SKM-1 (cell line): ENCODE results near the gene CCRL2.
"Not testable (repeated sequence)": the region's sequence is repeated elsewhere in the genome, so short reads cannot be mapped to it uniquely, and the experiment has no call there.

Experiments used
- DNase-seq: peaks from one replicate; lab custom pipeline; 2025; ENCODE audit not compliant: unreplicated experiment; lab: John Stamatoyannopoulos, UW

CCRL2 gene

GRCh38 chr3:46427916-46428833 lies 21.1 kb downstream of the CCRL2 start:
- DNase-seq: no peak

GRCh38 chr3:46429250-46429649 lies 22.2 kb downstream of the CCRL2 start:
- no peak for DNase-seq

DNA sequence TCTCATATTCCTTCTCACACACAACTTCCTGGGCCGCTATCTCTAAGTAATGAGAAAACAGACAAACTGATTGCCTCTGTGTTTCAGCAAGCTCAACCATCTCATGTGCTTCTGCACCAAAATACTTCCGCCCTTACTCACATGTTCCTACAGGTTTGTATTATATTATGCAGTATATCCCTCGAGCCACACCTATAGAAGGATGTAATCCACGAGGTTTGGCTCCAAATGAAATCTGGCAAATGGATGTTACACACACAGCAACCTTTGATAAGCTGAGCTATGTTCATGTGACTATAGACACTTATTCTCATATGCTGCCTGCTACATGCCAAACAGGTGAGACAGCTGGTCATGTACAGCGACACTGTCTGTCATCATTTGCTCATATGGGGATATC lies 22.6 kb downstream of the CCRL2 start:
- no peak for DNase-seq

DNA sequence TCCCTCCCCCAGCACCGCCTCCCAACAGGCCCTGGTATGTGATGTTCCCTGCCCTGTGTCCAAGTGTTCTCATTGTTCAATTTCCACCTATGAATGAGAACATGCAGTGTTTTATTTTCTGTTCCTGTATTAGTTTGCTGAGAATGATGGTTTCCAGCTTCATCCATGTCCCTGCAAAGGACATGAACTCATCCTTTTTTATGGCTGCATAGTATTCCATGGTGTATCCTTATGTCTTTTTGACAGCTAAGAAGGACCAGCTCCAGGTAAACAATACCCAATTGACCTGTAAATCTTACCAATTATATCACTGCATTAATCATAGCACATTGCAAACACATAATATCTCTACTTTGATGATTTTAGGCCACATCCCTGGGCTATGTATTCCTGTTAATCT lies 23.8 kb downstream of the CCRL2 start:
- DNase-seq: not testable (repeated sequence)

GRCh38 chr3:46431905-46432304 lies 24.8 kb downstream of the CCRL2 start:
- not testable (repeated sequence) for DNase-seq

DNA sequence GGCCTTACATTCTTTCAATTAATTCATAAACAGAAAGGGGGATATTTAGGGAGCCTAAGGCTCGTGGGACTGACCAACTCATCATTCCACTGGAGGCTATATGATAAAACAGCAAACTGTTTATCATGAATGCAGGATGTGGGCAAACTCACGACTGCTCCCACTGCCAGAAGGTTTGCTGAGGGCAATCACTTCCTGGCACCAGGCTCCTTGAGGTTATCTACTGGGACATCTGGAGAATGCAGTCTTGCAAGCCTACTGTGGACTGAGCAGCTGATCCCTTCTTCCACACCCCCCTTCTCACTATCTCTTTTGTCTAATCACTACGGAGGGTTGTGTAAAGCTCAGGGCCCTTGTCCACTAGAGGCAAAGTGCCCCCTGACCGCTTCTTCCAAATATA lies 26.1 kb downstream of the CCRL2 start:
- not testable (repeated sequence) for DNase-seq

DNA sequence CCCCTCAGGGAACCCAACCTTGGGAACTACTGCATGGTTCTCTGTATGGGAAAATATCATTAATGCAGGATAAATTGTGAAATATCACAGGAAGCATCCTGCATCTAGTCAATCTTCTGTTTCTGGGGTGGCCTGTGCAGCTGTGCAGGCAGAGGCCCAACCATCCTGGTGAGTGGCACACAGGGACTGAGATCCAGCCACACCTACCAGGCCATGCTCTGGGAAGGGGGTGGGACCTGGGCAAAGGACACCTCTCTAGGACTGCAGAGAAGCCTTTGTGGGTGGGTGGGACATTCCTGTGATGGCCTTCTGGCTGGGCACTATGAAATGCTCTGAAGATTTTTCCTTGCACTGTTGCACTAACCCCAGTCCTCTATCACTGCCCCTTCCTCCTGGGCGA lies 26.8 kb downstream of the CCRL2 start:
- DNase-seq: no peak

DNA sequence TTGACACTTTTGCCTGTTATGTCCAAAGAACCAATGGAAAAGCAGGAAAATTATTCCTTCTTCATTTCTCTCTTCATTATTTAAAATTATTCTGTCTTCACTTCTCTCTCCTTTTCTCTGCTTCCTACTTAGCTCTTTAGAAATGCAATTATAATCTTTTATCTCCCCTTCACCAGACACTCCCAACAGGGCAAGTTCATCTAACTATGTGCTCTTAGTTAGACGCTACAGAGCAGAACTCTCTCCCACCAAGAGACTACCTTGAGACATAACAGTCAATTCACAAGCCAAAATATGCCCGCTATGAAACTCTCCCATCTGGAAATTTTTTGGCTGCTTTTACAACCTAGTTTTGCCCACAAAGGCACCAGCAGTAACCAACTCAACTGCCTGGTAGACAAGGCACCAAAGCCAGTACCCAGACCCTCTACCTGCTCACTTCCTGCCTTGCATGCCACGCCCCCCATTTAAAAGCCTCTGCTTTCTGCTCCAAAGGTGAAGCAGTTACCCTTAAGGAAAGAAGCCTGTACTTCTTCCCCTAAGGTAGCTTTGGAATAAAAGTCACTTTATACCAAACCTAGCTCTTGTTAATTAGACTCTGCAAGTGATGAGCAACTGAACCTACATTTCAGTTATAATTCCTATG lies 28.1 kb downstream of the CCRL2 start:
- DNase-seq: no peak

DNA sequence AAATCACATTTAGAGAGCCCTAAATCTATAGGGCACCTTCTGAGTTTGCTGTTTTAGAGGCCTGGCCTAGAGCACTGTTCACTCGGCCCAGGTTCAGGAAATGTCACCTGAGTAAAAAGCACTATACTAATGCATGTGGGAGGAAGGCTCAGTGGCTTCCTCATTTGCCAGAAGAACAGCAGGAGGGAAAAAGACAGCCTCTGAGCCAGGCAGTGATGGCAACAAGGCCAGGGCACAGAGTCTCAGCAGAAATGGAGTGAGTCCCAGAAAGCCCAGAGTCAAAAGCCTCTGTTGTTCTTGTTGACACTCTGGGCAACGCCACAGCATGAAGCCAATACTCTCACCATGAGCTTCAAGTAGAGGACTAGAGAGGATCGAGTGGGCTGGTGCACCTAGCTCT lies 31.8 kb downstream of the CCRL2 start:
- no peak for DNase-seq

DNA sequence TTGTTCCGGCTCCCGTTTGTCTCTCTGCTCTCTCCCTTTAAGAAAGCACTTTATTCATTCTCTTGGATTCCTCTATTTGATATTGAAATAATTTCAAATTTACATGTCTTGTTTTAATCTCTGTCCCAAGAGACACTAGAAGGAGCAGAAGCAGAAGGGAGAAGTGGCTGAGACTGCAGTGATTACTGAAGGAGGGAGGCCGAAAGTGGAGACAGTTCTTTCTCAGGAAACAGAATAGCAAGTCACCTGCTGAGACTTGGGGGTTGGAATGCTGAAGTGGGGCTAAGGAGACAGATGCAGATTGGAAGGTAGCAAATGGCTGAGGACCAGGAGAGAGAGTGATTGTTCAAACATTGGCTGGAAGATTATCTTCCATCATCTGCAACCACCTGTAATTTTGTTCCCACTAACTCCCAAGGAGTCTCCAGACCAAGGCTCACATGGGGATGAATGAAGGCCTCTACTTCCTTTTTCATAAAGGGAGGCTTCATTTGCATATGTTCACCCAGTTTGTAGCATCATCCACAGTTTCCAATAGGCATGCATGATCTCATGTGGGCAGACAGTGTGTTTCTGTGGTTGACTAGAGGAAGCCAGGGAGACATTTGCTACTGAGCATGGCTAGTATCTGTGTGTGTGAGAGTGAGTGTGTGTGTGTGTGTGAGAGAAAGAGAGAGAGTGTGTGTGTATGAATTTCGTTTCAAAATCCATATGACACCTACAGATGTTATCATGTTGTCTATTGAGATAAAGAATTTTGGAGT lies 33.7 kb downstream of the CCRL2 start:
- DNase-seq: no peak

DNA sequence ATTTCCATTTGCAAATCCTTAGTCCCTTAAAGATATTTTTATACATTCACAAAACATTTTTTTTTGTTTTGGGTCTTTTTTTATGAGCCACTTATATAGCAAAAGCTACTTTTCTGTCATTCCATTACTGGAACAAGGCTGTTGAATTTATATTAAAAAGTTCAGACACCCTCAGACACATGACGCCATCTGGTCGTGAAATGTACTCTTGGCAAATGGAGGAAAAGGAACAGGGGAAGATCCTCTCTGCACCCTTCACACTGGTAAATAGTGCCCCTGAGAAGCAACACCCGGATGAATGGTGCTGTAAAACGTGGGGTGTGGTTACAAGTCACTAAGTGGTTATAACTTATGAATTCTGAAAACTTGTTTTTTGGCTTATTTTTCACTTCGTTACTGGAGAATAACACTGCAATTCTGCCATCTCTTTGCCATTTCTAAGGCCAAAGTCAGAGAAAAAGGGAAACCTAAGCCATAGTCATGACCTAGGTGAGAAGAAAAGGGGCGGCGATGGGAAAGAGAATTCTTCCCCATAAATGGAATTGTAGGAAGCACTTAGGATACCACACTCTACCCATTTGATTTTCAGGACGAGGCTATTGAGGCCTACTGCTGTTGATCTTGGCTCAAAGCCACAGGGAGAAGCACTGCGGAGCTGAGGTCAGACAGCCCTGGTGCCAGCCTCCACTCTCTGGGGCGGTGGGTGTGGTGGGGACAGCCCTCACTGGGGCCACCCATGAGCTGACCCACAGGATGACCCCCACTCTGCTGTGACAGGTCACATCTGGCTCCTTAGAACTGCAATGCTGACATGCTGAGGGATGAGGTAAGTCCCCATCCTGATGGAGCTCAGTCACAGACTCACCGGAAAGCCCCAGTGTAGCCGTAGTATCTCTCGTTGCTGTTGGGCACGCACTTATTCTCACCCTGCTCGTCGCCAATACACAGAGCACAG lies 35.8 kb downstream of the CCRL2 start:
- peak; percentile 40 for DNase-seq

GRCh38 chr3:46447228-46447985 lies 40.3 kb downstream of the CCRL2 start:
- no peak for DNase-seq

DNA sequence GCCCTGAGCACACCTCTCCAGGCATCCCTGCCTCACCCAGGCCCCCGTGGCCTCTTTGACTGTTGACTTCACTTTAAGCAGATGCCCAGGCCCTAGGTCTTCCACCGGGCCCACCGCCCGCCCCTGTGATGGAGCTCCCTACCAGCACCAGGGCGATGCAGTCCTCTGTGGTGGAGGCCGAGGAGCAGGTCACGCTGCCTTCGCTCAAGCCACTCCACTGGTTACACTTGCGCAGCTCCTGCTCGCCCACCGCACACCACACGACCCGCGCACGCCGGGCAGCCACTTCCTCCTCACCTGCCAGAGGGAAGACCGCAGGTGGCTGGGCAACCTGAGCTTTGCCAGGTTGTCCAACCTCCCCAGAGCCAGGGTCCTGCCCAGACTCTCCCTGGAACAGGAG lies 41.7 kb downstream of the CCRL2 start:
- no peak for DNase-seq

DNA sequence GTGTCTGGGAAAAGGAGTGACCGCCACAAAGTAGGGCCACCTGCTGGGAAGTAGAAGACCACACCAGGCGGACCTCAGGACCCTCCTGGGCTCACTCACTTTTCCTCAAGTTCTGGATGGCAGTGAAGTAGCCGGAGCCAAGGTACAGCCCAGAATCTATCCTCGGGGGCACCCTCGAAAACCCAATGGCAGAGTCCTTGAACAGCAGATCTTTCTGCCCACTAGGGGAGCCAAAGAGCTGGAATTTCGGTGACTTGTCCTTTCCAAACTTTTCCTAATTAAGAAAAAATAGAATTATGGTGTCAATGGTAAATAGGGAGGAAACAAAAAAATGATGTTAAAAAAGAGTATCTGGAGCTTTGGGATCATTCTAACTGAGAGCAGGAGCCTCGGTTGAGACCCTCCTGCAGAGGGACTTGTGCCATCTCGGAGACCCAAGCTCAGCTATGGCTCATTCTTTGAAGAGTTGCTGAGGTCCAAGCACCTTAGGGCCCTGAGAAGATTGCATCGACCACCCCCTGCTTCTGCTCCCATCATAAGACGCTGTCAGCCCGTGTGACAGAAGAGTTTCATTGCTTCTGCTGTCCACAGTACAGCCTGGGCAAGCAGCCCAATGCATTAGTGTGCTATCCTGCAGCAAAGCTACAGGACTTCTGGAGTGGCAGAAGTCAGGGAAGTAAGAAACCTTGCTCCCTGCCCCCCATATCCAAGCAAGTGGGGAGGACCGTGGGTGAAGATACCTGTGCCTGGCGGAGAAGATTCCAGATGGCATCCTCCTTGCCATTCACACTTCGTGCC lies 42.9 kb downstream of the CCRL2 start:
- DNase-seq: no peak

DNA sequence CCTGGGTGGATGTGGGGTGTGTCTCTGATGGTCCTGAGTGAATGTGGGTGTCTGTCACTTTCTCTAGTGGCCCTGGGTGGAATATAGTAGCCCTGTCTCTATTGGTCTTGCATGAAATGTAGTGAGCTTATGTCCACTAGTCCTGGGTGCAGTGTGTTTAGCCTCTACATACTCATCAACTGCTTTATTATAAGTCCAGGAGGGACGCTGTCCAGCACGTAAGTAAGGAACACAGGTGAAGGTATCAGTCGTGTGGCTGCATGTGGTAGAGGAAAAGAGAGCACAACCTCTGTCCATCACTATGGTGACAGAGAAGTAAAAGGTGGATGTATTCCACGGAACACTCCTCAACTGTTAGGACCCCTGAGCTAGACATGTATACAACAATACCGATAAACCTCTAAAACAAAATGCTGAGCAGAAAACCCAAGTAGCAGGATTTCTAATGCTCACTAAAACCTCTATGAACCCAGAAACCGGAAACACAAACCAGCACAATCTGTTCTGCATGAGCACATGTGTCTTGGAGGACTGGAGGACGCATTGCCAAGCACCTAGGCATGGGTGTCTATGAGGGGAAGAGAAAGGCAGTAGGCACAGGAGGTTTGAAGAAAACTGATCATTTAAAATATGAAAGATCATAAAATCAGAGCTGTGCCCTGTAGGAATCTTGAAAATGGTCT lies 46.6 kb downstream of the CCRL2 start:
- DNase-seq: no peak

GRCh38 chr3:46454209-46454595 lies 47.1 kb downstream of the CCRL2 start:
- no peak for DNase-seq

- no peak for DNase-seq
These were observed 47.5 kb downstream of the CCRL2 start for GRCh38 chr3:46454606-46455005.
